NCI-H1694 treated with DMSO at 0.1 percent for 48 hours (cell line): ENCODE results near the gene PCDHGA10.
"Not testable (repeated sequence)": the region's sequence is repeated elsewhere in the genome, so short reads cannot be mapped to it uniquely, and the experiment has no call there.

ENCODE experiments used
- DNase-seq: peaks from one replicate; lab custom pipeline; 2025; lab: John Stamatoyannopoulos, UW

PCDHGA10 gene

GRCh38 chr5:141420855-141421488, 8.2 kb downstream of the PCDHGA10 start, which contains the start of gene PCDHGA11:
Gene PCDHGA11, plus strand, starts transcription at chr5:141421051. Its CDS starts 177 bp downstream, at chr5:141421228.
- DNase-seq: no peak

- no peak for DNase-seq
Measured at GRCh38 chr5:141421489-141421855, 8.7 kb downstream of the PCDHGA10 start.

- DNase-seq: no peak
Measured at GRCh38 chr5:141422742-141423291, 10.0 kb downstream of the PCDHGA10 start.

- DNase-seq: no peak
Measured at GRCh38 chr5:141427783-141428426, 15.1 kb downstream of the PCDHGA10 start.

- no peak for DNase-seq
Measured at GRCh38 chr5:141430332-141431113, 17.7 kb downstream of the PCDHGA10 start, which contains the start of gene PCDHGA12. Gene PCDHGA12, plus strand, starts transcription at chr5:141430507. Its CDS starts 253 bp downstream, at chr5:141430760.

GRCh38 chr5:141431286-141431685, 18.5 kb downstream of the PCDHGA10 start:
- DNase-seq: no peak

- DNase-seq: not testable (repeated sequence)
Measured at GRCh38 chr5:141432308-141432707, 19.5 kb downstream of the PCDHGA10 start.

- not testable (repeated sequence) for DNase-seq
Measured at GRCh38 chr5:141432726-141433125, 19.9 kb downstream of the PCDHGA10 start.

- no peak for DNase-seq
Measured at GRCh38 chr5:141434006-141434405, 21.2 kb downstream of the PCDHGA10 start.

- no peak for DNase-seq
Measured at GRCh38 chr5:141437221-141437620, 24.4 kb downstream of the PCDHGA10 start.

GRCh38 chr5:141439411-141440141, 26.8 kb downstream of the PCDHGA10 start:
- DNase-seq: no peak

GRCh38 chr5:141440341-141440740, 27.6 kb downstream of the PCDHGA10 start:
- no peak for DNase-seq

- no peak for DNase-seq
Measured at GRCh38 chr5:141441571-141442170, 28.9 kb downstream of the PCDHGA10 start.

GRCh38 chr5:141465351-141465750, 52.6 kb downstream of the PCDHGA10 start:
- DNase-seq: no peak
